Kidney (tissue), 14 donors: ENCODE measurements around the gene PRR36. TPM values are rescaled to one million over a fixed set of nuclear protein-coding genes. Genes with fewer than 3 reads are reported as not detected.
A peak's percentile ranks its signal among the peaks of the same experiment; 100 is the strongest.

ENCODE experiments used
- DNase-seq, 5 donors: peaks; one replicate each; pipeline ENCODE4 v3.0.0-alpha.2; 2013 to 2020
- FAIRE-seq: peaks from 2 replicates; lab custom pipeline; 2012; peaks lifted over from hg19 to GRCh38; lab: Jason Lieb, UNC
- H3K27ac ChIP-seq, 2 donors: one replicate each; pipeline ENCODE4 v1.7.0; 2013; ENCODE audit warnings: low read depth in 2 of 2, low read length in 2 of 2, inconsistent platforms in 1 of 2
- H3K27me3 ChIP-seq: one replicate; pipeline ENCODE4 v1.7.1; 2013; ENCODE audit warnings: low read length, inconsistent platforms; ENCODE audit not compliant: control insufficient read depth, insufficient read depth
- H3K36me3 ChIP-seq, 3 donors: one replicate each; pipeline versions ENCODE4 v1.7.0 to v1.7.1; 2013; ENCODE audit warnings: low read length in 3 of 3, control low read depth in 1 of 3, inconsistent platforms in 1 of 3; ENCODE audit not compliant: insufficient read depth in 3 of 3, control insufficient read depth in 2 of 3
- H3K4me1 ChIP-seq, 3 donors: one replicate each; pipeline versions ENCODE4 v1.7.0 to v1.7.1; 2013; ENCODE audit warnings: low read length in 3 of 3, inconsistent platforms in 1 of 3, low read depth in 1 of 3; ENCODE audit not compliant: control insufficient read depth in 2 of 3, insufficient read depth in 2 of 3
- H3K4me3 ChIP-seq, 3 donors: one replicate each; pipeline versions ENCODE4 v1.7.0 to v1.8.1; 2013; ENCODE audit warnings: low read length in 3 of 3, control low read depth in 1 of 3, inconsistent platforms in 1 of 3
- H3K9ac ChIP-seq, 3 donors: one replicate each; pipeline versions ENCODE4 v1.7.0 to v1.7.1; 2013; ENCODE audit warnings: low read length in 3 of 3, control low read depth in 1 of 3, inconsistent platforms in 1 of 3
- H3K9me3 ChIP-seq, 3 donors: one replicate each; pipeline versions ENCODE4 v1.7.0 to v1.7.1; 2013; ENCODE audit warnings: low read length in 3 of 3, control low read depth in 1 of 3, inconsistent platforms in 1 of 3; ENCODE audit not compliant: control insufficient read depth in 2 of 3, insufficient read depth in 1 of 3
- CTCF ChIP-seq: IDR thresholded peaks from 3 replicates; pipeline ENCODE4 v1.5.1; 2012; ENCODE audit warnings: mild to moderate bottlenecking, moderate library complexity, borderline replicate concordance; ENCODE audit not compliant: insufficient read depth; ENCODE audit errors: extremely low read depth
- intact Hi-C: fragments of 100-400 bp; cut with DNase I; formaldehyde crosslinking; loops from one replicate; pipeline ENCODE4 v1.11.1; 2022
- polyA plus RNA-seq: library from polyadenylated mRNA; stranded (reverse); fragments of 350-450 nt; fragmentation: Illumina TruSeq; extraction: RNeasy Lipid Tissue Mini Kit (QIAGEN cat#74804); gene quantifications from one replicate; pipeline ENCODE4 v1.2.3, GENCODE V29; 2014; ENCODE audit warnings: low read depth, low replicate concordance; ENCODE audit not compliant: insufficient read depth
- total RNA-seq: library from RNA; stranded (reverse); fragmentation: NEBNext Ultra II Directional; extraction: Animal tissue kit (Norgen Biotek cat#: 25700); gene quantifications from one replicate; pipeline ENCODE4 v1.2.1, GENCODE V29; 2021
- donor health status: control.
- donor health status: control.
- donor health status: control.
- donor health status: control.
- donor health status: control.
- donor health status: DM: yes; HTN: yes; CAD: no.
- donor health status: Normal renal cell carcinoma (clear cell type).

PRR36 gene
- total and polyA plus RNA-seq, 2 donors from 2014 or later: 1.1 to 4.2 TPM

- Histone ChIP-seq H3K9me3 (no peaks in the 10 kb centered on the region), H3K27ac (no peak within 1 kb of the TSS), H3K36me3 (no peaks in the 10 kb centered on the region), H3K4me1 (no peaks in the 10 kb centered on the region), H3K4me3 (peak within 1 kb of the TSS in 2 of 3 donors; percentile 38 to 55), H3K9ac (peak within 1 kb of the TSS in 2 of 3 donors; percentile 48 to 51), H3K27me3 (no peaks in the 10 kb centered on the region)
- intact Hi-C loops: no loop called here
- DNase-seq (peak; percentile 59 to 89 (median 75)), FAIRE-seq (no peak)
- no peak for TF ChIP-seq CTCF
Observed at GRCh38 chr19:7888145-7888825, 14.1 kb upstream of the PRR36 start, which contains the start of gene LRRC8E. Gene LRRC8E, plus strand, starts transcription at chr19:7888510. Its CDS starts 7,094 bp downstream, at chr19:7895604.

- Histone ChIP-seq H3K27me3 (no peaks in the 10 kb centered on the region), H3K4me1 (no peaks in the 10 kb centered on the region), H3K36me3 (no peaks in the 10 kb centered on the region), H3K27ac (no peak overlapping the region), H3K4me3 (no peak overlapping the region), H3K9ac (no peak overlapping the region), H3K9me3 (no peaks in the 10 kb centered on the region)
- FAIRE-seq (no peak), DNase-seq (peak in 1 of 5 donors; percentile 46)
- intact Hi-C loops: no loop called here
- no peak for TF ChIP-seq CTCF
Observed at GRCh38 chr19:7887408-7888144, 13.4 kb upstream of the PRR36 start.

GRCh38 chr19:7885818-7886217, 11.6 kb upstream of the PRR36 start:
- no peaks in the 10 kb centered on the region for H3K27me3 ChIP-seq
- no peak for TF ChIP-seq CTCF
- intact Hi-C loops: no loop called here
- no peaks in the 10 kb centered on the region for H3K4me1 ChIP-seq
- DNase-seq (no peak), FAIRE-seq (no peak)
- H3K9ac ChIP-seq: no peak overlapping the region
- no peak overlapping the region for H3K4me3 ChIP-seq
- no peaks in the 10 kb centered on the region for H3K9me3 ChIP-seq
- H3K36me3 ChIP-seq: no peaks in the 10 kb centered on the region
- no peak overlapping the region for H3K27ac ChIP-seq
